WERI-Rb-1 (cell line): ENCODE measurements around the gene TP63.

Experiments
- DNase-seq: peaks from one replicate; pipeline ENCODE4 v3.0.0-alpha.2; 2020
- H3K27ac ChIP-seq: fragments of 250-450 bp; sonication (Bioruptor Pico); 2 replicates; pipeline ENCODE4 v1.5.1; 2020; ENCODE audit warnings: mild to moderate bottlenecking, moderate library complexity
- H3K27me3 ChIP-seq: fragments of 250-450 bp; sonication (Bioruptor Pico); 2 replicates; pipeline ENCODE4 v1.5.1; 2021; ENCODE audit warnings: mild to moderate bottlenecking, low read depth, moderate library complexity; ENCODE audit not compliant: insufficient read depth, severe bottlenecking
- H3K36me3 ChIP-seq: fragments of 250-450 bp; sonication (Bioruptor Pico); 2 replicates; pipeline ENCODE4 v1.5.1; 2020; ENCODE audit warnings: mild to moderate bottlenecking, moderate library complexity
- H3K4me3 ChIP-seq: 2 replicates; pipeline ENCODE4 v1.5.1; 2011; ENCODE audit warnings: low read depth, mild to moderate bottlenecking, control low read depth, low read length
- H3K9me3 ChIP-seq: fragments of 250-450 bp; sonication (Bioruptor Pico); 2 replicates; pipeline ENCODE4 v1.5.1; 2021; ENCODE audit warnings: mild to moderate bottlenecking, moderate library complexity; ENCODE audit not compliant: severe bottlenecking
- CTCF ChIP-seq: IDR thresholded peaks from 2 replicates; pipeline ENCODE4 v1.5.1; 2011; ENCODE audit warnings: low read depth, mild to moderate bottlenecking, control low read depth, inconsistent platforms, low read length

Gene TP63

GRCh38 chr3:189721873-189722665, 90.9 kb downstream of the TP63 start:
- no peak for DNase-seq
- Histone ChIP-seq H3K27ac (no peak overlapping the region), H3K27me3 (no peaks in the 10 kb centered on the region), H3K9me3 (no peaks in the 10 kb centered on the region), H3K4me3 (no peak overlapping the region), H3K36me3 (no peaks in the 10 kb centered on the region)
- no peak for TF ChIP-seq CTCF

- H3K27me3 ChIP-seq: no peaks in the 10 kb centered on the region
- no peaks in the 10 kb centered on the region for H3K9me3 ChIP-seq
- DNase-seq: no peak
- no peak for TF ChIP-seq CTCF
- H3K4me3 ChIP-seq: no peak overlapping the region
- H3K36me3 ChIP-seq: no peaks in the 10 kb centered on the region
- no peak overlapping the region for H3K27ac ChIP-seq
Measured at GRCh38 chr3:189724356-189724755, 93.2 kb downstream of the TP63 start.

- no peak for TF ChIP-seq CTCF
- H3K4me3 ChIP-seq: no peak overlapping the region
- no peak overlapping the region for H3K27ac ChIP-seq
- H3K9me3 ChIP-seq: no peaks in the 10 kb centered on the region
- no peak for DNase-seq
- H3K27me3 ChIP-seq: no peaks in the 10 kb centered on the region
- no peaks in the 10 kb centered on the region for H3K36me3 ChIP-seq
Measured at GRCh38 chr3:189726277-189726676, 95.1 kb downstream of the TP63 start.

DNA sequence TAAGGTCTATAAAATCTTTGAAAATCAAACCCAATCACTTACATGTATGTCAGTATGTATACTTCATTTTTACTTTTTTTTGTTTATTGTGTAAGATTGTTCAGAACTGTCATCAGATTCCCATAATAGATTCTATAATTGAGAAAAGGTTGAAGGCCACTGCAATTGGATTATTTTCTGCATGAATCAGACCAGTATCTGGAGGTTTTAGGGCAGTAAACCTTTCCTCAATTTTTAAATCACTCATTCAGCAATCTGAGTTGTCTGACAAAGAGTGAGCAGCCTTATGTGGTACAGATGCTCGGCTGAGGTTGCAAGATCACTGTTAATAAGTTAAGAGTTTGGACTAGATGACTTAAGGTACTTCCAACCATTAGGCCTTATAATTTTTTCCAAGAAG, 96.0 kb downstream of the TP63 start:
- no peak for DNase-seq
- no peak for TF ChIP-seq CTCF
- no peaks in the 10 kb centered on the region for H3K36me3 ChIP-seq
- no peaks in the 10 kb centered on the region for H3K27me3 ChIP-seq
- no peaks in the 10 kb centered on the region for H3K9me3 ChIP-seq
- H3K4me3 ChIP-seq: no peak overlapping the region
- no peak overlapping the region for H3K27ac ChIP-seq

- DNase-seq: no peak
- no peaks in the 10 kb centered on the region for H3K9me3 ChIP-seq
- H3K27me3 ChIP-seq: no peaks in the 10 kb centered on the region
- H3K4me3 ChIP-seq: no peak overlapping the region
- H3K36me3 ChIP-seq: no peaks in the 10 kb centered on the region
- H3K27ac ChIP-seq: no peak overlapping the region
- TF ChIP-seq CTCF: no peak
Measured at GRCh38 chr3:189727898-189728297, 96.7 kb downstream of the TP63 start.

DNA sequence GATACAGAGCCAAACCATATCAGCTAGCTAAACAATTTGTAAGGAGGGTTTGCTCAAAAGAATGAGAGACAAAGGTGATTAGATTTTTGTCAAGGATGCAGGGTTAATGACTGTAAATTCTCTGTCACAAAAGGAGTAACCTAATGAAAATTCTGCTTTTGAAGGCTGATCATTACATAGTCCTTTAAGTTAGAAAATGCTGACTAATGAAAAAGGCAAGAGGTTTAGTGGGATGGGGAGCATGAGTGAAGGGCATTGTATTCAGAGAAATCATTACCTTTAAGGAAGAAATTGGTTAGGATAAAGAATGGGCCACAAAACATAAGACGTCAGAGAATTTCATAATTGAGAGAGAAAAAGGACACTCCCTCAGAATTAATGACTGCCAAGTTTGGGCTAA, 97.7 kb downstream of the TP63 start:
- H3K9me3 ChIP-seq: no peaks in the 10 kb centered on the region
- H3K4me3 ChIP-seq: no peak overlapping the region
- no peak for DNase-seq
- H3K27ac ChIP-seq: no peak overlapping the region
- H3K36me3 ChIP-seq: no peaks in the 10 kb centered on the region
- no peaks in the 10 kb centered on the region for H3K27me3 ChIP-seq
- TF ChIP-seq CTCF: no peak
